Chondrocyte (in vitro differentiated cells): ENCODE results near the gene RGS10. TPM values are rescaled to one million over a fixed set of nuclear protein-coding genes. Genes with fewer than 3 reads are reported as not detected.
A peak's percentile ranks its signal among the peaks of the same experiment; 100 is the strongest.
"Not testable (repeated sequence)": the region's sequence is repeated elsewhere in the genome, so short reads cannot be mapped to it uniquely, and the experiment has no call there.

ENCODE experiments used
- DNase-seq: peaks from one replicate; pipeline ENCODE4 v3.0.0; 2021; ENCODE audit warnings: mixed read lengths, low spot score
- H3K27ac Mint-ChIP-seq: one replicate; pipeline ENCODE4 v1.8.0; 2021; ENCODE audit warnings: mild to moderate bottlenecking, moderate library complexity, mixed read lengths; ENCODE audit not compliant: unreplicated experiment
- H3K27me3 Mint-ChIP-seq: 2 replicates; pipeline ENCODE4 v1.8.0; 2021; ENCODE audit warnings: low read depth, mixed read lengths
- H3K36me3 Mint-ChIP-seq: 2 replicates; pipeline ENCODE4 v1.8.0; 2021; ENCODE audit warnings: low read depth, mixed read lengths
- H3K4me1 Mint-ChIP-seq: 2 replicates; pipeline ENCODE4 v1.8.0; 2021; ENCODE audit warnings: low read depth, mild to moderate bottlenecking, mixed read lengths
- H3K4me3 Mint-ChIP-seq: one replicate; pipeline ENCODE4 v1.8.0; 2021; ENCODE audit warnings: mild to moderate bottlenecking, moderate library complexity, mixed read lengths; ENCODE audit not compliant: unreplicated experiment
- H3K9me3 Mint-ChIP-seq: 2 replicates; pipeline ENCODE4 v1.8.0; 2021; ENCODE audit warnings: low read depth, mixed read lengths
- CTCF ChIP-seq: fragments of 200-600 bp; sonication (generic); IDR thresholded peaks from 2 replicates; pipeline ENCODE4 v1.5.0; 2021; ENCODE audit warnings: antibody characterized with exemption, mild to moderate bottlenecking, moderate library complexity
- total RNA-seq: library from RNA; stranded (reverse); gene quantifications from 3 replicates; pipeline ENCODE4 v1.2.1, GENCODE V29; 2021

Gene RGS10
- total RNA-seq, 1 donor from 2014 or later: 19.7 TPM

- TF ChIP-seq CTCF: no peak
- no peak overlapping the region for H3K4me3 Mint-ChIP-seq
- no peaks in the 10 kb centered on the region for H3K9me3 Mint-ChIP-seq
- DNase-seq: no peak
- H3K27ac Mint-ChIP-seq: no peak overlapping the region
- H3K4me1 Mint-ChIP-seq: peaks cover 32% of the 10 kb centered on the region
- no peaks in the 10 kb centered on the region for H3K27me3 Mint-ChIP-seq
- no peaks in the 10 kb centered on the region for H3K36me3 Mint-ChIP-seq
These were observed 11.5 kb downstream of the RGS10 start for GRCh38 chr10:119531067-119531466.

DNA sequence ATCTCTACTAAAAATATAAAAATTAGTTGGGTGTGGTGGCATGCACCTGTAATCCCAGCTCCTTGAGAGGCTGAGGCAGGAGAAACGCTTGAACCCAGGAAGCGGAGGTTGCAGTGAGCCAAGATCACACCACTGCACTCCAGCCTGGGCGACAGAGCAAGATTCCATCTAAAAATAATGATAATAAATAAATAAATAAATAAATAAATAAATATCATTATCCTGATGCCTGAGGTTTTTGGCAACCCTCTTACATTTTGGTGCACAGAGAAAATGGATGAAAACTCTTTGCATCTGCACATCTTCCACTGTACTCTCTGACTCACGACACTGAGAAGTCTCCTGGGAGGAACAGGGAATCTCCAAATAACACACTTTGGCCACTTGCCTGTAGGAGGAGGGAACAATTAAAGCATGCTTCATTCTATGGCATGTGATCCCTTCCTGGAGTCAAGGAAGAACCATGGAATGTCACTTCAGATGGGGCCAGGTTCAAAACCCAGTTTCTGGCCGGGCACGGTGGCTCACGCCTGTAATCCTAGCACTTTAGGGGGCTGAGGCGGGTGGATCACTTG is 13.8 kb downstream of the RGS10 start:
- not testable (repeated sequence) for H3K36me3 Mint-ChIP-seq, H3K27me3 Mint-ChIP-seq, H3K4me3 Mint-ChIP-seq, H3K9me3 Mint-ChIP-seq
- Mint-ChIP-seq H3K27ac (peak overlapping the region; percentile 54), H3K4me1 (peaks cover 34% of the 10 kb centered on the region)
- peak; percentile 12 for DNase-seq

- H3K4me3 Mint-ChIP-seq: no peak overlapping the region
- peaks cover 44% of the 10 kb centered on the region for H3K4me1 Mint-ChIP-seq
- no peak for TF ChIP-seq CTCF
- no peaks in the 10 kb centered on the region for H3K27me3 Mint-ChIP-seq
- H3K9me3 Mint-ChIP-seq: no peaks in the 10 kb centered on the region
- no peak overlapping the region for H3K27ac Mint-ChIP-seq
- DNase-seq: peak; percentile 36
- H3K36me3 Mint-ChIP-seq: peaks cover 4% of the 10 kb centered on the region
These were observed 15.6 kb downstream of the RGS10 start for GRCh38 chr10:119526621-119527592.

- Mint-ChIP-seq H3K27ac (no peak overlapping the region), H3K4me1 (peaks cover 47% of the 10 kb centered on the region), H3K27me3 (no peaks in the 10 kb centered on the region)
These were observed 16.4 kb downstream of the RGS10 start for GRCh38 chr10:119526149-119526548.

GRCh38 chr10:119525116-119525515 is 17.4 kb downstream of the RGS10 start:
- H3K9me3 Mint-ChIP-seq: no peaks in the 10 kb centered on the region
- DNase-seq: peak; percentile 57
- TF ChIP-seq CTCF: no peak
- peaks cover 4% of the 10 kb centered on the region for H3K36me3 Mint-ChIP-seq
- H3K27me3 Mint-ChIP-seq: no peaks in the 10 kb centered on the region
- H3K4me1 Mint-ChIP-seq: peaks cover 44% of the 10 kb centered on the region
- H3K27ac Mint-ChIP-seq: no peak overlapping the region
- H3K4me3 Mint-ChIP-seq: no peak overlapping the region

More at GRCh38 chr10:119526149-119526548, 16.4 kb downstream of the RGS10 start:
- no peaks in the 10 kb centered on the region for H3K9me3 Mint-ChIP-seq
- no peak for TF ChIP-seq CTCF
- DNase-seq: no peak
- H3K4me3 Mint-ChIP-seq: no peak overlapping the region
- peaks cover 4% of the 10 kb centered on the region for H3K36me3 Mint-ChIP-seq
